Fibroblast of villous mesenchyme (primary cell): Measurements from ENCODE around the gene RNF214. TPM values are rescaled to one million over a fixed set of nuclear protein-coding genes. Genes with fewer than 3 reads are reported as not detected.
"Not testable (repeated sequence)": the region's sequence is repeated elsewhere in the genome, so short reads cannot be mapped to it uniquely, and the experiment has no call there.

Experiments
- DNase-seq: peaks from one replicate; pipeline ENCODE4 v3.0.0-alpha.2; 2010; ENCODE audit warnings: low read depth
- H3K4me3 ChIP-seq: 2 replicates; pipeline ENCODE4 v1.5.1; 2011; ENCODE audit warnings: low read depth, mild to moderate bottlenecking, low read length
- total RNA-seq: library from RNA; depleted of rRNA; stranded (reverse); fragments of >200 nt; gene quantifications from 2 replicates; pipeline ENCODE4 v1.2.3, GENCODE V29; 2012
- TF ChIP-seq, protein P1 (sequence below): IDR thresholded peaks from 2 replicates; pipeline ENCODE4 v1.5.1; 2012; ENCODE audit warnings: low read depth, mild to moderate bottlenecking, low read length; ENCODE audit not compliant: insufficient read depth

Gene RNF214
- total RNA-seq, 1 donor, result 14.2 TPM

DNA sequence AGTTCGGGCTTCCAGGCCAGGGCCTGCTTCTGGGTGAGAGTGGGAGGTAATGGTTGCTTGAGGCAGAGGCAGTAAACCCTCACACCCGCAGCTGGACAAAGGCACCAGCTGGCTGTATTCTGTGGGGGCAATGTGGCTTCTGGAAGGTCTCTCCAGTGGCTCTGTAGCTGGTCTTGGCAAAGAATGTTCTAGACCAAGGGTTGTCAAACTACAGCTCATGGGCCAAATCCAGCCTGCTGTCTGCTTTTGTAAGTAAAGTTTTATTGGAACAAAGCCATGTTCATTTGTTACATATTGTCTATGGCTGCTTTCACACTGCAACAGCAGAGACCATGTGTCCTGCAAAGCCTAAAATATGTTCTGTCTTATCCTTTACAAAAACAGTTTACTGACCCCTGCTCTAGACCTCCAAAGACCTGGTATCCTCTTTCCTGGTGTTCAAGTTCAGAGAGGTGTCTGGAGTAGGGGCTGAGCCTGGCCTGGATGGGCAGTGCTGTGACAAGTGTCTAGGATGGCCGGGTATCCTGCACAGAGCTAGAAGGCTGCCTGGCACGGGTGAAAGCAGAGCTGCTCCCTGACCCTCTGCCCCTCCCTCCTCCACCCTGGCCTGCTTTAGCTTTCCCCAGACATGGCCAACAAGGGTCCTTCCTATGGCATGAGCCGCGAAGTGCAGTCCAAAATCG lies 29.9 kb upstream of the RNF214 start:
- DNase-seq, result no peak
- H3K4me3 ChIP-seq, result peak overlapping the region; percentile 66
- TF ChIP-seq, protein P1, sequence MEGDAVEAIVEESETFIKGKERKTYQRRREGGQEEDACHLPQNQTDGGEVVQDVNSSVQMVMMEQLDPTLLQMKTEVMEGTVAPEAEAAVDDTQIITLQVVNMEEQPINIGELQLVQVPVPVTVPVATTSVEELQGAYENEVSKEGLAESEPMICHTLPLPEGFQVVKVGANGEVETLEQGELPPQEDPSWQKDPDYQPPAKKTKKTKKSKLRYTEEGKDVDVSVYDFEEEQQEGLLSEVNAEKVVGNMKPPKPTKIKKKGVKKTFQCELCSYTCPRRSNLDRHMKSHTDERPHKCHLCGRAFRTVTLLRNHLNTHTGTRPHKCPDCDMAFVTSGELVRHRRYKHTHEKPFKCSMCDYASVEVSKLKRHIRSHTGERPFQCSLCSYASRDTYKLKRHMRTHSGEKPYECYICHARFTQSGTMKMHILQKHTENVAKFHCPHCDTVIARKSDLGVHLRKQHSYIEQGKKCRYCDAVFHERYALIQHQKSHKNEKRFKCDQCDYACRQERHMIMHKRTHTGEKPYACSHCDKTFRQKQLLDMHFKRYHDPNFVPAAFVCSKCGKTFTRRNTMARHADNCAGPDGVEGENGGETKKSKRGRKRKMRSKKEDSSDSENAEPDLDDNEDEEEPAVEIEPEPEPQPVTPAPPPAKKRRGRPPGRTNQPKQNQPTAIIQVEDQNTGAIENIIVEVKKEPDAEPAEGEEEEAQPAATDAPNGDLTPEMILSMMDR, result no peak

DNA sequence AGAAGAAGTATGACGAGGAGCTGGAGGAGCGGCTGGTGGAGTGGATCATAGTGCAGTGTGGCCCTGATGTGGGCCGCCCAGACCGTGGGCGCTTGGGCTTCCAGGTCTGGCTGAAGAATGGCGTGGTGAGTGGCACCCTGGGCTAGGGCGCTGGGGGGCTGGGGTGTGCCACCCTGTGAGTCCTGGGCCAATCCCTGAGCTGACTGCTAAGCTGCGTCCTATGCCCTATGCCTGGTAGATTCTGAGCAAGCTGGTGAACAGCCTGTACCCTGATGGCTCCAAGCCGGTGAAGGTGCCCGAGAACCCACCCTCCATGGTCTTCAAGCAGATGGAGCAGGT lies 29.4 kb upstream of the RNF214 start:
- DNase-seq, result no peak
- H3K4me3 ChIP-seq, result no peak overlapping the region
- TF ChIP-seq, protein P1, result no peak

DNA sequence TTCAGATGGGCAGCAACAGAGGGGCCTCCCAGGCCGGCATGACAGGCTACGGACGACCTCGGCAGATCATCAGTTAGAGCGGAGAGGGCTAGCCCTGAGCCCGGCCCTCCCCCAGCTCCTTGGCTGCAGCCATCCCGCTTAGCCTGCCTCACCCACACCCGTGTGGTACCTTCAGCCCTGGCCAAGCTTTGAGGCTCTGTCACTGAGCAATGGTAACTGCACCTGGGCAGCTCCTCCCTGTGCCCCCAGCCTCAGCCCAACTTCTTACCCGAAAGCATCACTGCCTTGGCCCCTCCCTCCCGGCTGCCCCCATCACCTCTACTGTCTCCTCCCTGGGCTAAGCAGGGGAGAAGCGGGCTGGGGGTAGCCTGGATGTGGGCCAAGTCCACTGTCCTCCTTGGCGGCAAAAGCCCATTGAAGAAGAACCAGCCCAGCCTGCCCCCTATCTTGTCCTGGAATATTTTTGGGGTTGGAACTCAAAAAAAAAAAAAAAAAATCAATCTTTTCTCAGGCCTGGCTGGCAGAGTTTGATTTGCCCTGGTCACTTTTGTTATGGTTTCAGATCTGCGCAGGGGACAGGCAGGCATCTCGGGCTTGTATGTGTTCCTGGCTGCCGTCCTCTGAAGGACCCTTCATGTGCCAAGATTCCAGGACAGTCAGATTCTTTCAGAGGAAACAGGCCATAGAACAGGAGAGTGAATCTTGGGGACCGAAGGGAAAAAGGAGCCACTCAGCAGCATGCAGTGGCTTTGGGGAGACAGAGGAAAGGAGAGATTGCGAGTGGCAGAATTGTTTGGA lies 28.0 kb upstream of the RNF214 start:
- TF ChIP-seq, protein P1, result no peak
- no peak for DNase-seq
- no peak overlapping the region for H3K4me3 ChIP-seq

DNA sequence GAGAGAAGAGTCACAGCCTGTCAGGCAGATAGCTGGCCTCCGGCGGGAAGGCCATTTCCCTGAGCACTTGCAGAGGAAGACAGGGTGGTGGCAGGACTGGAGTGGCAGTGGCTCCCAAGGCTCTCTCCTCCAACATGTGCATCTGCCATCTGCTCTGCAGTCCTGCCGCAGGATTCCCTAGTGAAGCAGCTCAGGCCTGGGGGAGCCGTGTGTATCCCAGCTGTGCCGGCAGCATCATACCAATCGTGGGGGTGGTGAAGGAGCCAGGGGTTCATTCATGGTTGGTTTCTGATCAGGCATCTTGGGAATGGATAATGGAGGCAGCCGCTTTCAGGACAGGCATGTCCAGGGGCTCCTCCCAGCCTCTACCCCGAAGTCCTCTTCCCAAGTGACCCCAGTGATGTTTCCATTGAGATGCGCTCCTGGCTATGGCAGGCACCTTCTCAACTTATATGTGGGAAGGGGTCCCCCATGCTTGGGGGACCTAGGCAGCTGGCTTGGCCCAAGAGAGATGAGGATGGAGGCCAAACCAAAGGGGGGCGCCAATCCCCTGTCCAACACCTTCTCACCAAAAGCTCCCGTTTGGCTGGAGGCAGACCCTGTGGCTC lies 27.2 kb upstream of the RNF214 start:
- DNase-seq, result no peak

DNA sequence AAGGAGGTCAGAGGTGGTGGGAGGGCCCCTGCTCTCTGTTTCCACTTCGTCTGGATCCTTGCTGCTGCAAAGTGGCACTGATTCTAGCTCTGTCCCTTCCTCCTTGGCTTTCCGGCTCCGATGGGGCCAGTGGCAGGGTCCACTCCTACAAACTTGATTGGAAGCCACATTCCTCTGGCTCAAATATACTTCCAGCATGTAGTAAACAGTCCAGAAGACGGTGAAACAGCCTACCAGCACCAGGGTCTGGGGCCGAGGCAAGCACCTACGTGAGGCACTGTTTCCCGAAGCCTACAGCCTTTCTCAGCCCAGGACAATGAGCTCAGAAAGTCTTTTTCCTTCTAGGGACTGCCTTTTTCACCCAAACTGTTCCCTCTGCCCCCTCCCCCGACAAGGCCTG lies 26.4 kb upstream of the RNF214 start:
- DNase-seq, H3K4me3 ChIP-seq: not testable (repeated sequence)

More for the DNA sequence above, 27.2 kb upstream of the RNF214 start:
- TF ChIP-seq, protein P1, result no peak
- H3K4me3 ChIP-seq, result no peak overlapping the region

DNA sequence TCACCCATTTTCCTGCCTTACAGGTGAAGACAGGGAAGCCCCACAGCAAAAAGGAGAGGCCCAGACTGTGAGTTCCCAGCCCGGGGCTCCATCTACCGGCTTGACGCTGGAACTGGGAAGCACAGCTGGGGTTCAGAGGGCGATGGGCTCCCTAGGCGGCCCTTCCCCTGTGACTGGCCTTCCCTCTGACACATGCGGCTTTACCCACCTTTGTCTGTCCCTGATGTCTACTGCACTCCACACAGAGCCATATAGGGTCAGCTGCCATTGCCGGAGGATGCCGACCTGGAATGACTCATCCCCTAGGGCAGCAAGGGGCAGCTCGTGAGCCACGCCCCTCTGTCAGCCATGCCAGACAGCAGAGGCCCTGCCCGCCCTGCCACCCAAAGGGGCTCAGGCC lies 25.6 kb upstream of the RNF214 start:
- not testable (repeated sequence) for DNase-seq

DNA sequence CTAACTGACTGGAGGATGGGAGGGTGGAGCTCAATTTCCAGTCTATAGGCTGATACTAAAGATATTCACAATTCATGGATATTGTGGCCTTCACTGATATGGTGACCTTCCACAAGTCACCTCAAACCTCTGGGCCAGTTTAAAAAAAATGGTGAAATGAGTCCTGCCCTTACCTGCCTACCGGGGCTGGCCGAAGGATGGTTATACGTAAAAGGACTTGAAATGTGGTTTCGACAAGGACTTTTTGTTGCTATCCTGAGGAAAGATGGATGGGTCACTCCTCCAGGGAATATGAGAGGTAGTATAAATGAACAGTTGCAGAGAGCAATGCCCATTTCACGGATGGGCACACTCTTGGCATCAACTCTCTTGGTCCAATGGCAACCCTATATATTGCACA lies 25.0 kb upstream of the RNF214 start:
- H3K4me3 ChIP-seq, DNase-seq: not testable (repeated sequence)

More for the DNA sequence above, 25.6 kb upstream of the RNF214 start:
- H3K4me3 ChIP-seq, result not testable (repeated sequence)

DNA sequence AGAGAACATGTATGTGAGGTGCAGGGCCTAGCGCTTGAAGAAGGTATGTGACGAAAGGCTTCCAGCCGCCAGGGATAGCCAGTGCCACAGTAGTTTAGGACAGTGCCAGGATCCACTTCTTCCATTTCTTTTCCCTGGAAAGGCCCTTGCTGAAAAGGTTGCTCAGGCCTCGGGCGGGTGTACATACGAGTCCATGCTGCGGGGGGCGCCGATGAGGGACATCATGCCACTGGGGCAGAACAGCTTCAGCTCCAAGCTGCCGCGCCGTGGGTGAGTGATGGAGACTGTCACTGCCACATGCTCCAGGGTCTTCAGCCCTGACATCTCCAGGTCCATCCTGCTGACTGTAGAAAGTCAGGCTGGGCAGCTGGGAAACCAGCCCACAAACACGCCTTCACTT lies 23.8 kb upstream of the RNF214 start:
- not testable (repeated sequence) for DNase-seq, H3K4me3 ChIP-seq
- TF ChIP-seq, protein P1, result peak; percentile 15

DNA sequence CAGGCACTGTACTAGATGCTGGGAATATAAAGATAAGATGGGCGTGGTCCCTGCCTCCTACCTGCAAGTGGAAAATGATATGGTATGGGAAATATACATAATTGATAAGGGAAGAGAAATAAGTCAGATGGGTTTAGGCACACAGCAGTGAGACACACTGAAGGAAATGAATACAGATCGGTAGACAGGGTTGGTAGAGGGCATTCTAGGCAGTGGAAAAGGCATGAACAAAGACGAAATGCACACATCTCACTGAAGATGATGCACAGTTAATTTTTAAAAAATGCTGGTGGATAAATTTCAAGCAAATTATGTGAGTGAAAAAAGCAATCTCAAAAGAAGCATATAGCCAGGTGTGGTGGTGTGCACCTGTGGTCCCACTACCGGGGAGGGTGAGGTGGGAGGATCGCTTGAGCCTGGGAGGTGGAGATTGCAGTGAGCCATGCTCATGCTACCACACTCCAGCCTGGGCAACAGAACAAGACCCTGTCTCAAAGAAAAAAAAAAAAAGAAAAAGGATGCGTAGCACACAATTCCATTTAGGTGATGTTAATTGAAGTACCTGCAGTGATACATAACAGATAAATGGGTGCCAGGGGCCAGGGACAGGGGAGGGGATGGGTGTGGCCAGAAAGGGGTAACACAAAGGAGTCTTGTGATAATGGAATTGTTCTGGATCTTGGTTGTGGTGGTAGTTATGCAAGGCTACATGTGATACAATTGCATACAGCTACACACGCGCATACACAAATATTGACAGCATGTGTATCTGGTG lies 22.9 kb upstream of the RNF214 start:
- H3K4me3 ChIP-seq, result not testable (repeated sequence)
- peak; percentile 46 for DNase-seq
